Cerebellar nuclear complex (tissue), 1 donor: ENCODE data around the gene LCAT.
"Not testable (repeated sequence)": the region's sequence is repeated elsewhere in the genome, so short reads cannot be mapped to it uniquely, and the experiment has no call there.

Source experiments
- DNase-seq, 2 experiments: peaks; one replicate each; lab custom pipeline; 2025; lab: John Stamatoyannopoulos, UW

The LCAT gene

GRCh38 chr16:67946966-67947558 lies 3.1 kb upstream of the LCAT start:
- DNase-seq, result no peak

DNA sequence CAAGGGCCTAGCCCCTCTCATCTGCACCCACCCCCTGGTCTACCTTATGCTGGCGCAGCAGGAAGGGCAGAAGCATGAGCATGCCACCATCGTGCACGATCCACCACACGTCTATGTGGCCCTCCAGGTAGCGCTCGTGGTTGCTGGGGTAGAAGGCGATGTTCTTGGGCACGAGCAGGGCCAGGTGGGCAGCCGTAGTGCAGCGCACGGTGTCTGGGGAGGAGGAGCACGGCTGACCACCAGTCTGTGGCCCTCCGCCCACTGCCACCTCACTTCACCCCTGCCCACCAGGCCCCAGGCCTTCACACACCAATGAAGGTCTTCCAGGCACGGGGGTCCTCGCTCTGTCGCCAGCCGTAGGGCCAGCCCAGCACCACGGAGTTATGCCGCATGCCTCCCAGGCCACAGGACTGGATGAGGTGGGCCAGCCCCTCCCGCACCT lies 2.2 kb upstream of the LCAT start:
- DNase-seq, result no peak

DNA sequence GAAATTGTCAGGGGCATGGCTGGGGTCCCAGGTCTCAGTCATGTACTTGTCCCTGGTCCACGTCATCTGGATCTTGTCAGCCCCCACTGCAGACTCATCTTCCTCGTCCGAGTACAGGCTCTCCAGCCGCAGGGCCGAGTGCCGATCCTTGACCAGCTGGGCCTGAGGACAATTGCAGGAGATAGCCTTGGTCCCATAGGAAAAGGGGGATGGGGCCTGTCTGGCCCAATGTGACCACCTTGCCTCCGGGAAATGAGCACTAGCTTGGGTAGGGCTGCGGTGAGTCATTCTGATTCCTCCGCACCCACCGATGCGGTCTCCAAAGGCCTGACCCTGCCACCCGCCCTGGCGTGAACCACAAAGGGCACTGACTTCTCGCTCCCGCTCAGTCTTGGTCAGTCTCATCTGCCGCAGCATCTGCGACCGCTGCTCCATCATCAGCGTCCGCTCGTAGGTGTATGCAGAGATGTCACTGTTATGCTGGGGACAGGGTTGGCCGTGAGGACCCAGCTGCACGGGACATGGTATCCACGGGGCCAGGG lies 1.5 kb upstream of the LCAT start:
- no peak for DNase-seq

- DNase-seq, result no peak
Measured at GRCh38 chr16:67944690-67945391, 921 bp upstream of the LCAT start.

DNA sequence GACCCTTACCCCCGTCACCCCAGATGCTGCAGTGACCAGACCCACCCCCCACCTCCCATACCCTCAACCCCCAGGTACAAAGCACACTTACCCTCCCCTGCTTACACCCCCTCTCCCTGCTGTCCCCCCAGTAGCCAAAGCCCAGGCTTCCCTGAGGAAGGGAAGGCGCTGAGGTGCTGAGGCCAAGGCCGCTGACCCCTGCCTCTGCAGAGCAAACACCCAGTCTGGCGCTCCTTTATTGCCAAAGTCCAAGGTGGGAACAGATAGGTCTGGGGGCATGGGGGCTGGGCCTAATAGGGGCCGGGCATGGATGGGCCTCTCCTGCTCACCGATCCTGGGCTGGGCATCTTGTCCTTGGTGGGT lies 683 bp downstream of the LCAT start:
- no peak for DNase-seq

DNA sequence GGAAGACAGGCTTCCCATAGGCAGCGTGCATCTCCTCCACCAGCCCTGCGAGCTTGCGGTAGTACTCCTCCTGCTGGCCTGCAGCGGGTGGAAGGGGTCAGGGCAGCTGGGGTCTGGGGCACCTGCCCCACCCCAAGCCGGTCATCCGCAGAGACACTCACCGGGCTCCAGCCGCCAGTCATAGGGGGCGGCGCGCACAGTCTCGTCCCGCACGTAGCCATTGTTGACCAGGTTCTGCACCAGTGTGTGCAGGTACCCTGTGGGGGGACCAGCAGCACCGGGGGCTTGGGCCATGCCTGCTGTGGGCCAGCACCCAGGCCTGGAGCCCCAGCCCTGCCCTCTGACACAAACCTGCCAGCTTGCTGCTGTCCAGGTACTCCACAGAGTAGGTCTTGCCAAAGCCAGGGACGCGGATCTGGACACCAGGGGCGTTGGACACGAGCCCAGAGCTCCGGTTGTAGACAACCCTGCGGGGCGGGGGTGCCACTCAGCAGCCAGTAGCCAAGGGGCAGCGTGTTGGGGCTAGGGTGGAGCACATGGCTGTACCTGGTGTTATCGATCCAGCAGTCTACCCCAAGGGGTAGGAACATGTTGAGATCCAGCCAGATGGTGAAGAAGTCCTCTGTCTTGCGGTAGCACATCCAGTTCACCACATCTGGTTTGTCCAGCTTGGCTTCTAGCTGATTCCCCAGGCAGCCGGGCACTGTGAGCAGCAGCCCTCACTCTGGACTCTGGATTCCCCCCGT lies 1.2 kb downstream of the LCAT start:
- no peak for DNase-seq

GRCh38 chr16:67942200-67942509 lies 1.8 kb downstream of the LCAT start:
- no peak for DNase-seq

- no peak for DNase-seq
Measured at GRCh38 chr16:67941469-67942199, 2.3 kb downstream of the LCAT start.

GRCh38 chr16:67940446-67941089 lies 3.4 kb downstream of the LCAT start:
- DNase-seq, result no peak

DNA sequence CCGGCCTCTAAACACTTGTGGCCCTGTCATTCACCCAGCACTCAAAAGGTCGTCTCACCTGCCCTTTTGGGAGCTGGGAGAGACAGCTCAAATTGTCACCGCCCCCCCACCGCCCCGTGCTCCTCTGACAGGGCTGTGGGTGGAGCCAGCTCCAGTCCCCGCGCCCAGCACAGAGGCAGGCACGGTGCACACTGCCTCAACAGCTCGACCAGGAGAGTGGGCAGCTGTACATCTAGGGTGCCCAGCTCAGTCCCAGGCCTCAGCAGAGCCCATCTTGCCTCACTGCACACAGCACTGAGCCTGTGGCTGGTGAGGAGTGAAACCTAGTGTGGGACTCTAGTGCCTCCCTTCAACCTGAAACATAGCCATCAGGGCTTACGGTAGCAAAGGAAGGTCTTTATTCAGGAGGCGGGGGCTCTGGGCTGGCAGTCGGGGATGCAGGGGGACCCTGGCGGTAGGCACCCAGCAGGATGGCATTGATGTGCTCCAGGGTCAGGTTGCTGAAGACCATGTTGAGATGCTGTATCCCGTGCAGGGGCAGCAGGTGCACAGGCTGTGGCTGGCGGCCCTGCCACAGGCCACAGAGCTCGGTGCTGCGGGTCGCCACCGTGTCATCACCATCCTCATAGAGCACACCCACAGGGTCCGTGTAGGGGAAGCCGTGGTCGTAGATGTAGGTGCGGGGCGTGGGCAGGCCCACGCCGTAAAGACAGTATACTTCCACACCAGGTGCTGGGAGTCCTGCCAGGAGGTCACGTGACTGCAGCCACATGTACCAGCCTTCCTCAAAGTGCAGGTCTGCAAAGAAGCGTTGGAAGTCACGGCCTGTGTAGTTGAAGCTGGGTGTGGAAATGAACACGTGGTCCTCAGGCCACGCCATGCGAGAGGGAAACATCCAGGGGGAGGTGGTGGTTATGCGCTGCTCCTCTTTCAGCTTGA lies 4.1 kb downstream of the LCAT start:
- no peak for DNase-seq

DNA sequence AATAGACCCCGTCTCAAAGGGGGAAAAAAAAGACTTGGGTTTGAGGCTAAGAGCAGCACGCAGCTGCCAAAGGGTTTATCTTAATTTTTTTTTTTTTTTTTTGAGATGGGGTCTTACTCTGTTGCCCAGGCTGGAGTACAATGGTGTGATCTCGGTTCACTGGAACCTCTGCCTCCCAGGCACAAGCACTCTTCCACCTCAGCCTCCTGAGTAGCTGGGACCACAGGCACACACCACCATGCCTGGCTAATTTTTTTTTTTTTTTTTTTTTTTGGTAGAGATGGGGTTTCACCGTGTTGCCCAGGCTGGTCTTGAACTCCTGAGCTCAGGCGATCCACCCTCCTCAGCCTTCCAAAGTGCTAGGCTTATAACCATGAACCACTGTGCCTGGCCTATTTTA lies 6.2 kb downstream of the LCAT start:
- DNase-seq, result not testable (repeated sequence)

DNA sequence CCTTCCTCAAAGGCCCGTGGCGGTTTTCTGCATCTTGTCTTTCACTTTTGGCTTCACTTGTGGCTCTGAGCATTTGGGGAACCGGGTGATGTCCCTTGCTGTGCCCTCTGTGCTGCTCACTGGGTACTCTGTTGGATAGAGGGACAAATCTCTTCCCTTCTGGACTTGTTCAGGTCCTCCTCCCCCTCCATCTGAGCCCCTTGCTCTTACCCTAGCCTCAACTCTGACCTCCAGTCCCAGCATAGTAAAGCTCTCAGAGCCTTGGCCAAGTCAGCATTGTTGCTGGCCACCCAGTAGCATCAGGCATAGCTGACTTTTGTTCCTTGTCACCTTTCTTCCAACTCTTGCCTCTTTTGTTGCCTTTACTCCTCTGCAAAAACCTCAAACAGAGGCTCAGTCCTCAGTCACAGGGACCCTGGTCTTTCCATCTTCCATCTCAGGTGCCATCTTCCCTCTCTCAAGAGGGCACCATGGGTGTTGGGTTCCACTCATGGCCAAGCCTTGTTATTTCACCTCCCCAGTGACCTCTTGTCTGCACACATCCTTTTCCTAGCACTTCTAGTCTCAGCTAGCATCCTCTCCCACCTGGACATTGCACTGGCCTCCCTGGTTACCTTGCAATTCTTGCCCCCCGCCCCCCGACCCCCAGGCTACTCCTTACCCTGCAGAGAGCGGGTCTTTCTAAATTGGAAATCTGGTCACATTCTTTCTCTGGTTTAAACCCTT lies 6.9 kb downstream of the LCAT start:
- DNase-seq, result no peak

- no peak for DNase-seq
Measured at GRCh38 chr16:67936124-67936879, 7.6 kb downstream of the LCAT start, which contains the start of gene PSMB10. Gene PSMB10, minus strand, starts transcription at chr16:67936850. Its CDS starts 101 bp downstream, at chr16:67936749.

- DNase-seq, result peak; percentile 83 to 95
Measured at GRCh38 chr16:67935402-67936123, 8.4 kb downstream of the LCAT start.

GRCh38 chr16:67935101-67935401 lies 8.9 kb downstream of the LCAT start:
- no peak for DNase-seq

- DNase-seq, result no peak
Measured at GRCh38 chr16:67934306-67935100, 9.4 kb downstream of the LCAT start.

GRCh38 chr16:67933805-67934204 lies 10.1 kb downstream of the LCAT start:
- no peak for DNase-seq

GRCh38 chr16:67932462-67932840 lies 11.5 kb downstream of the LCAT start:
- no peak for DNase-seq
